PC-3 (cell line): ENCODE results near the gene ZNF14. TPM values are rescaled to one million over a fixed set of nuclear protein-coding genes. Genes with fewer than 3 reads are reported as not detected.

ENCODE experiments used
- ATAC-seq: fragments of 200-7000 bp; cut with Tn5 transposase; 2 replicates; pipeline ENCODE4 v1.9.1; 2020; ENCODE audit warnings: mild to moderate bottlenecking, moderate library complexity
- BruUV-seq: library from RNA; stranded (reverse); fragments of 400-500 nt; replicated peaks from 2 replicates; lab custom pipeline; 2021; lab: Mats Ljungman, UMichigan
- CTCF ChIA-PET: fragments of 300-600 bp; sonication (Branson Sonifier 250); formaldehyde crosslinking; loops from one replicate; lab custom pipeline; 2022; ENCODE audit warnings: antibody characterized with exemption; lab: Charles Lee
- POLR2A ChIA-PET: fragments of 300-600 bp; sonication (Branson Sonifier 250); formaldehyde crosslinking; loops from one replicate; lab custom pipeline; 2022; ENCODE audit warnings: antibody characterized with exemption; ENCODE audit not compliant: unreplicated experiment; lab: Charles Lee
- DNase-seq: peaks from one replicate; pipeline ENCODE4 v3.0.0-alpha.2; 2015
- H2AFZ ChIP-seq: fragments of 300-600 bp; sonication (generic); 2 replicates; pipeline ENCODE4 v1.6.0; 2016; ENCODE audit warnings: antibody characterized with exemption, low read length
- H3F3A ChIP-seq: fragments of 300-600 bp; sonication (generic); one replicate; pipeline ENCODE4 v1.6.0; 2017; ENCODE audit warnings: antibody characterized with exemption, low read length, control low read depth, mild to moderate bottlenecking; ENCODE audit not compliant: unreplicated experiment
- H3K27ac ChIP-seq: fragments of 300-600 bp; sonication (generic); 2 replicates; pipeline ENCODE4 v1.5.1; 2016; ENCODE audit warnings: mild to moderate bottlenecking, low read length
- H3K27me3 ChIP-seq: fragments of 300-600 bp; sonication (generic); 2 replicates; pipeline ENCODE4 v1.6.1; 2016; ENCODE audit warnings: low read length, mixed read lengths
- H3K36me3 ChIP-seq: fragments of 300-600 bp; sonication (generic); 2 replicates; pipeline ENCODE4 v1.6.1; 2016; ENCODE audit warnings: low read depth, mixed run types, low read length, mixed read lengths
- H3K4me1 ChIP-seq: fragments of 300-600 bp; sonication (generic); 2 replicates; pipeline ENCODE4 v1.5.1; 2016; ENCODE audit warnings: low read length; ENCODE audit not compliant: insufficient read depth
- H3K4me2 ChIP-seq: fragments of 300-600 bp; sonication (generic); 2 replicates; pipeline ENCODE4 v1.6.0; 2016; ENCODE audit warnings: low read length
- H3K4me3 ChIP-seq: fragments of 300-600 bp; sonication (generic); 2 replicates; pipeline ENCODE4 v1.5.1; 2016; ENCODE audit warnings: mild to moderate bottlenecking, low read length, mixed read lengths
- H3K79me2 ChIP-seq: fragments of 300-600 bp; sonication (generic); 2 replicates; pipeline ENCODE4 v1.6.1; 2017; ENCODE audit warnings: low read length, mixed read lengths
- H3K9ac ChIP-seq: fragments of 300-600 bp; sonication (generic); 2 replicates; pipeline ENCODE4 v1.6.0; 2016; ENCODE audit warnings: mild to moderate bottlenecking, low read length
- H3K9me2 ChIP-seq: fragments of 300-600 bp; sonication (generic); replicated peaks from 2 replicates; pipeline ENCODE4 v1.6.1; 2016; ENCODE audit warnings: mixed run types, low read length, mixed read lengths
- H3K9me3 ChIP-seq: fragments of 300-600 bp; sonication (generic); 2 replicates; pipeline ENCODE4 v1.6.1; 2016; ENCODE audit warnings: low read length, mixed read lengths
- H4K20me1 ChIP-seq: fragments of 300-600 bp; sonication (generic); 2 replicates; pipeline ENCODE4 v1.6.1; 2016; ENCODE audit warnings: low read length, mixed read lengths
- CTCF ChIP-seq: fragments of 300-600 bp; sonication (generic); conservative IDR thresholded peaks from 2 replicates; pipeline ENCODE4 v1.5.1; 2017; ENCODE audit warnings: antibody characterized with exemption, low read depth, mild to moderate bottlenecking, low read length
- EZH2 ChIP-seq: fragments of 300-600 bp; sonication (generic); IDR thresholded peaks from one replicate; pipeline ENCODE4 v1.6.1; 2017; ENCODE audit warnings: antibody characterized with exemption, mild to moderate bottlenecking, low read length; ENCODE audit not compliant: unreplicated experiment
- EZH2phosphoT487 ChIP-seq: fragments of 300-600 bp; sonication (generic); IDR thresholded peaks from 2 replicates; pipeline ENCODE4 v1.6.1; 2018; ENCODE audit warnings: mild to moderate bottlenecking, antibody characterized with exemption, low read length, borderline replicate concordance
- intact Hi-C: fragments of 100-400 bp; cut with micrococcal nuclease; formaldehyde crosslinking; loops from 2 replicates; pipeline ENCODE4 v1.9.0; 2023
- total RNA-seq: library from RNA; depleted of rRNA; stranded (reverse); fragments of >200 nt; gene quantifications from 2 replicates; pipeline ENCODE4 v1.2.3, GENCODE V29; 2014

ZNF14 gene
- total RNA-seq, 1 experiment from 2014 or later: 3.0 TPM

DNA sequence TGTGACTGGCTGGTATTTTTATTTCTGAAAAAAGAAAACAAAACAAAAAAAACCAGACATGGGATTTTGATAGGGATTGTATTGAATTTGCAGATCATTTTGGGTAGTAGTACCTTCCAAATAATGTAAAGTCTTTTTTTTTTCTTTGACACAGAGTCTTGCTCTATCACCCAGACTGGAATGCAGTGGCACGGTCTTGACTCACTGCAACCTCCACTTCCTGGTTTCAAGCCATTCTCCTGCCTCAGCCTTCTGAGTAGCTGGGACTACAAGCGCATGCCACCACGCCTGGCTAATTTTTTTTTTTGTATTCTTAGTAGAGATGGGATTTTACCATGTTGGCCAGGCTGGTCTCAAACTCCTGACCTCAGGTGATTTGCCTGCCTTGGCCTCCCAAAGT is 60.1 kb downstream of the ZNF14 start:
- H3K27me3 ChIP-seq: no peaks in the 10 kb centered on the region
- H3F3A ChIP-seq: no peaks in the 10 kb centered on the region
- H3K36me3 ChIP-seq: peaks cover 46% of the 10 kb centered on the region
- POLR2A ChIA-PET: no interaction called here
- no peak for DNase-seq
- no peak overlapping the region for H3K9ac ChIP-seq
- no peaks in the 10 kb centered on the region for H3K9me2 ChIP-seq
- peaks cover 19% of the 10 kb centered on the region for H3K79me2 ChIP-seq
- BruUV-seq: no TSS peak
- TF ChIP-seq CTCF: no peak
- no peak for TF ChIP-seq EZH2
- TF ChIP-seq EZH2phosphoT487: no peak
- no peak overlapping the region for H3K4me2 ChIP-seq
- peaks cover 20% of the 10 kb centered on the region for H3K9me3 ChIP-seq
- no peak for ATAC-seq
- H3K4me1 ChIP-seq: peaks cover 9% of the 10 kb centered on the region
- CTCF ChIA-PET: no interaction called here
- no peak overlapping the region for H3K27ac ChIP-seq
- no peak overlapping the region for H2AFZ ChIP-seq
- intact Hi-C loops: no loop called here
- H3K4me3 ChIP-seq: no peak overlapping the region
- no peaks in the 10 kb centered on the region for H4K20me1 ChIP-seq

- BruUV-seq: no TSS peak
These were observed 62.8 kb downstream of the ZNF14 start for GRCh38 chr19:19670070-19670551.

More at GRCh38 chr19:19670070-19670551, 62.8 kb downstream of the ZNF14 start:
- Histone ChIP-seq H3K27me3 (no peaks in the 10 kb centered on the region), H3K4me1 (peaks cover 9% of the 10 kb centered on the region), H3K9me2 (no peaks in the 10 kb centered on the region), H3K4me2 (peak overlapping the region; percentile 85), H3K9me3 (no peaks in the 10 kb centered on the region), H4K20me1 (no peaks in the 10 kb centered on the region), H3K36me3 (peaks cover 21% of the 10 kb centered on the region), H3K79me2 (peaks cover 19% of the 10 kb centered on the region), H3F3A (no peaks in the 10 kb centered on the region), H3K27ac (no peak overlapping the region), H3K4me3 (peak overlapping the region; percentile 86), H3K9ac (peak overlapping the region; percentile 89; the same call in 1 of the 2 replicates), H2AFZ (peak overlapping the region; percentile 96)
- ATAC-seq: no peak
- CTCF ChIA-PET: no interaction called here
- no peak for TF ChIP-seq CTCF
- TF ChIP-seq EZH2: no peak
- TF ChIP-seq EZH2phosphoT487: no peak
- intact Hi-C loops: no loop called here
- POLR2A ChIA-PET: no interaction called here
- no peak for DNase-seq
